Fibroblast of skin of back (primary cell): ENCODE data around the gene APC2.
"Not testable (repeated sequence)": the region's sequence is repeated elsewhere in the genome, so short reads cannot be mapped to it uniquely, and the experiment has no call there.

Experiments
- DNase-seq: peaks from one replicate; pipeline ENCODE4 v3.0.0-alpha.2; 2013

APC2 gene

DNA sequence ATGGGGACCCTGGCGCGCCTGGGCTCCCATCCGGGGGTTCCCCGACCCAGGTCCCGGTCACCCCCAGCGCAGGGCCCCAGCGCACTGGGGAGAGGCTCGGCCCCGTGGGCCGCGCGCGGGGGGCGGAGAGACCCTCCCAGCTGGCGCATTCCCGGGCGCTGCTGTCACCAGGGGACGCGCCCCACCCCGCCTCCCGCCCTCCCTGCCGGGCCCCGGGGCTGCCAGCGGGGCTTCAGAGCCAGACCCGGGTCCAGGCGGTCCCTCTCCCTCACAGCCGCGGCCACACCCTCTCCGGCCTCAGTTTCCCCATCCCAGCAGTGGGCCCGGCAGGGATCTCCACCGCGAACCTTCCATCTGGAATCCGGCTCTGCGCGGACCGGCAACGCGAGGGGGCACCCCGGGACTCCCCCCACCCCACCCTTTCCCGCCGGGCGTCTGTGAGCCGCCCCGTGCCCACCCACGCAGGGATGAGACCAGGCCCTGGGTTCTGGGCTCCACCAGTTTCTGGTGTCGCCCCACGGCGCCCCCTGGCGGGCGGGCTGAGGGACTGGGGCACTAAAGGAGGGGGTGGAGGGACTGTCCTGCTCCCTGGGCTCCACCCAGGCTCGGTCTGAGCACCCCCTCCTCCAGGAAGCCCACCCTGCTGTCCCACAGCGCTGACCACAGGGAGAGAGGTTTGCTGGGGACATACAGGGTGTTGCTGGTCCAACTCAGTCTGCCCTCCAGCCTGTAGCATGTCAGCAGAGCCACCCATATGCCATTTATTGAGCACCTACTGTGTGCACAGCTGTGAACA, 63.8 kb downstream of the APC2 start:
- peak; percentile 69 for DNase-seq

DNA sequence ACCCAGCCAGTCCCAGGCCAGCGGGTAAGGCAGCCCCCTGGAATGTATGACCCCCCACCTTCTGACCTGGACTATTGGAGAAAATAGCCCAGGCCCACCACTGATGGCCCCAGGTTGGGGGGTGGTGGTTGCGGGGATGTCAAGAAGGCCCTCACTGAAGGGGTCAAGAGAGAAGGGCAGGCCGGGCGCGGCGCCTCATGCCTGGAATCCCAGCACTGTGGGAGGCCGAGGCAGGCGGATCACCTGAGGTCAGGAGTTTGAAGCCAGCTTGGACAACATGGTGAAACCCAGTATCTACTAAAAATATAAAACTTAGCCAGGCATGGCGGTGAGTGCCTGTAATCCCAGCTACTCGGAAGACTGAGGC, 64.4 kb downstream of the APC2 start:
- no peak for DNase-seq

DNA sequence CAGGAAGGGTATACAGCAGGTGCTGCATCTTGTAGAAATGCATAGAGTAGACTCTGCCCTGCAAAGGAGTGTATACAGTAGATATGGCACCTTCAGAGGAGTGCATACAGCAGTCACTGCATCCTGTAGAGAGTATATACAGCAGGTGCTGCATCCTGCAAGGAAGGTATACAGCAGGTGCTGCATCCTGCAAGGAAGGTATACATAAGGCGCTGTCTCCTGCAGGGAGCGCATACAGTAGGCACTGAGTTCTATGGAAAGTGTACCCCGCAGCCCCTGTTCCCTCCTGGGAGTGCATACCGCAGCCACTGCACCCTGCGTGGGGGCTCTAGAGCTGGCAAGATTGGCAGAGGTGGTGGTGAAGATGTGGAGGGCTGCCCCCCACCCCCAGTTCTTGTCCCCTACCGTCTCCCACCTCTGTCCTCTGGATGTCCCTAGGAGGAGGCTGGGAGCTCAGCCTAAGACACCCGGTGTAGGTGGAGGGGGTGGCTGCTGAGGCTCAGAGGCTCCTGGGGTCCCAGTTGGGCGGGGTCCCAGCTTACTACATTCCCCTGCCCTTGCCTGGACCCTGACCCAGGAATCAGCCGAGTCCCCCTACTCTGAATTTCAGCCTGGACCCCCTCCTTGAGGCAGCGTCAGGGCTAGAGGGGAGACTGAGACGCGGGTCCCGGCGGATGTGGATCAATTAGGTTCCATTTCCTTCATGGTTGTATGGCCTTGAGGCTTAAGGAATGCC, 65.2 kb downstream of the APC2 start:
- DNase-seq = no peak

DNA sequence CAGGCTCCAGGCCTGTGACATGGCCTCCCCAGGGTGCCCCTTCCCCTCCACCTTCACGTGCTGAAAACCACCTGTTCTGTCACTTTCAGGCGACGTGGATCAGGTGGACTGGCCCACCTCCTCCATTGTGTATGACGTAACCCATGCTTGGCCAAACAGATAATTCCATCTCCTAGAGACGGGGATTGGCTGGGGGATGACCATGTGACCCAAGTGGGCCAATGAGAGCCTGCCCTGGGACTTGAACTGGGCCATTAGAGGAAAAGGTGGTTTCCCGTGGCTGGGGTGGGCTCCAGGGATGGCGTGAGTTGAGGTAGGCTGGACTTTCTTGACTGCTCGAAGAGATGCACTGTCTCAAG, 66.5 kb downstream of the APC2 start:
- no peak for DNase-seq

DNA sequence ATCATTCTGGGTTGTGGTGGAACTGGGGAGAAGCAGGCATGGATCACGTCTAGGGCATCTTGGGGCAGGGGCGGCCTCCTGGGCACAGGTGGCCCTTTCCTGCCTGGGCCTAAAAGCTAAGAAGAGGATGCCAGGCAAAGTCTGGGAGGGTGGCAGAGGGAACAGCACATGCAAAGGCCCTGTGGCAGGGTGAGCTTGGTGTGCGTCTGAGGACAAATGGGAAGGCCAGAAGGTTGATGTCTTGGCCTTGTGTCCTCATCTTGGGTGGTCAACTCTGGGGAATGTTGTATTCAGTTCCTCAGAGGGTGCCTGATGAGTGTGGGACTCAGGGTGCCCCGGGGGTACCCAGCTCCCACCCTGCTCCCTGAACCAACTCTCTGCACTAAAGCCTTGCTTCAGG, 68.5 kb downstream of the APC2 start:
- no peak for DNase-seq

DNA sequence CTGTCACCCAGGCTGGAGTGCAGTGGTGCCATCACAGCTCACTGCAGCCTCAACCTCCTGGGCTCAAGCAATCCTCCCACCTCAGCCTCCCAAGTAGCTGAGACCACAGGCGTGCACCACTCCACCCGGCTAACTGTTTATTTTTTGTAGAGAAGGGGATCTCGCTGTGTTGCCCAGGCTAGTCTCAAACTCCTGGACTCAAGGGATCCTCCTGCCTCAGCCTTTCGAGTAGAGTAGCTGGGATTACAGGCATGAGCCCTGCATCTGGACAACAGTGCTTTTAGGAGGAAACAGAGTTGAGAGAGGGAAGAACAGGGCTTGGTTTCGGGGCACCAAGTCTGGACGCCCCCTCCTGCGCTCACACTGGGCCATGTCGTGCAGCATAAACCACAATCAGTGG, 69.9 kb downstream of the APC2 start:
- not testable (repeated sequence) for DNase-seq

DNA sequence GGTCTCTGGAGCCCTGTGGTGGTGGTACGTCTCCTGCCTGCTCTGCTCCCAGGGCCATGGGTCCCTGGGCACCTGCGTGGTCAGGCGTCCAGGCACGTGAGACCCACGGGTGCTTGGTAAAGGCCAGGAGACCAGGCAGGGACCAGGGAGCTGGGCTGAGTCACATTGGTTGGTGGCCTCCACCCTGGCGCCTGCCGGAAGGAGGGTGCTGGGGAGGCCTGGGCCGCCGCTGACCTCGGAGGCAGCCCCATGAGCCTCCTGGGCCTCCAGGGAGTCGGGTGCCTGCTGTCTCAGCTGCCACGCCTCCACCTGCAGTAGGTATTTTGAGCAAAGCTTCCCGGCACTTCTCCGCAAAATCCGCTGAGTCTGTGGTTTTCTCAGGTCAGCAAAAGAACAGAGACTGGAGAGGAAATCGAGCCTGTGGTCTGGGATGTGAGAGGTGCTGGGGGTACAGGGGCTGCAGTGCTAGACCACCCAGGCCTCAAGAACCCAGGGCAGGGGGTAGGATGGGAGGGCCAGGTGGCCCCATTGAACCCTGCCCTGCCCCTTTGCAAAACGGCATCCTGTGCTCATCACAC, 70.4 kb downstream of the APC2 start:
- no peak for DNase-seq

DNA sequence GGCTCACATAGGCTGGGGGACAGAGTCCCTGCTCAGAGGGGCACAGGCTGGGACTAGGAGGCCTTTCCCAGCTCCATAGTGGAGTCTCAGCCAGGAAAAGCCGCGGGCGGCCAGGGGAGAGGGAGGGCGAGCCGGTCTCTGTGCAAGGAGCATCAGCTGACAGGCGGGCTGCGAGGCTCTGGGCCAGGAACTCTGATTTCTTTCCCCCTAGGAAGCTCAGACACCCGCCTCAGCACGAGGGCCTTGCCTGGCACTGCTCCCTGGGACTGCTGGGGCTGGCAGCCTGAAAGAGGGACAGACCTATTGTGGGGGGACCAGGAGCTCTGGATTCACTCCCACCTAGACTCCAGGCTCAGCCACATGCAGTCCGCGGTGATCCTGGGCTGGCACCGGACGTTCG, 71.7 kb downstream of the APC2 start:
- DNase-seq = no peak

DNA sequence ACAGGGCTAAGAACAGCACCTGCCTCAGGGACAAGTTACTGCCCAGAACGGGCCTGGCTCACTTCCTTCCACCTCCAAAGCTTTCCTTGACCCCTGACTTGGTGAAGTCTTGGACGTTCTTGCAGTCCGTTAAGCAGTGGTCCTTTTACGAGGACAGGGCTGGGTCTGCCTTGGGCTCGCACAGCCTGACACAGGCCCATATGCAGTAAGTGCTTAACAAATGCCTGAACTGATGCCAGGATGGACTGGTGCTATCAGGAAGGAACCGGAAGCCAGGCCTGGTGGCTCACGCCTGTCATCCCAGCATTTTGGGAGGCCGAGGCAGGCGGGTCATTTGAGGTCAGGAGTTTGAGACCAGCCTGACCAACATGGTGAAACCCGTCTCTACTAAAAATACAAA, 72.1 kb downstream of the APC2 start:
- DNase-seq = no peak

DNA sequence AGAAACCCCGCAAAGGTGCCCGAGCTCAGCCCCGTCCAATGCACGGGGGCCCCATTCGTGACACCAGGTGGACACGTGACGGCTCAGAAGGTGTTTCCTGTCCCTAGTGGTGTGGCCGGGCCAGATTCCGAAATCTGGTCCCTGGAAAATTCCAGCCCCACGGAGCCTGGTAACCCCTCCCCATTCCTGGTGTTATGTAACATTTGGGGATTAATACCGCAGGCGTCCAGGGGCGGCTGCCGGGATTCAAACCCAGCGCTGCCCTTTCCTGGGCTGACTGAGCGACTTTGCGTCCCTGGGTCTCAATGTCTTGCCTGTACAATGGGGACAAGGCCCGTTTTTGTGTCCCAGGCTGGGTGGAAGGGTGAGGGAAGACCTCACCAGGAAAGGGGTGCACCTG, 72.9 kb downstream of the APC2 start:
- no peak for DNase-seq
